H1 (cell line): ENCODE measurements around the gene DCAF8L2. TPM values are rescaled to one million over a fixed set of nuclear protein-coding genes. Genes with fewer than 3 reads are reported as not detected.

Source experiments
- CHD1 ChIP-seq: IDR thresholded peaks from 2 replicates; pipeline ENCODE4 v1.6.1; 2012; ENCODE audit warnings: low read depth, low read length, improper control_type of control experiment
- EGR1 ChIP-seq: IDR thresholded peaks from 2 replicates; pipeline ENCODE4 v1.6.1; 2011; ENCODE audit warnings: low read depth, low read length, borderline replicate concordance
- HDAC2 ChIP-seq, 2 experiments: fragments of 300-600 bp in 1 of 2; sonication (generic) in 1 of 2; IDR thresholded peaks; 2 replicates each; pipeline ENCODE4 v1.6.1; 2011 to 2012; ENCODE audit warnings: low read depth in 2 of 2, low read length in 2 of 2, mild to moderate bottlenecking in 2 of 2, moderate library complexity in 2 of 2, borderline replicate concordance in 1 of 2, inconsistent platforms in 1 of 2
- NRF1 ChIP-seq: IDR thresholded peaks from 2 replicates; pipeline ENCODE4 v1.6.1; 2011; ENCODE audit warnings: mild to moderate bottlenecking, low read depth, low read length, improper control_type of control experiment
- polyA plus RNA-seq, 7 experiments: library from polyadenylated mRNA; depleted of rRNA in 3 of 7; stranded (reverse) in 5 of 7; unstranded in 2 of 7; fragments of >200 nt in 5 of 7; fragments of 200-250 nt in 2 of 7; gene quantifications; 1 replicate in 5 of 7; 2 replicates in 1 of 7; 4 replicates in 1 of 7; pipeline versions ENCODE4 v1.2.1 to v1.2.3, GENCODE V29; 2011 to 2013; ENCODE audit warnings: missing spikeins in 2 of 7, mixed read lengths in 2 of 7
- total RNA-seq: library from RNA; stranded (reverse); fragmentation: NEBNext Ultra II Directional; extraction: Animal tissue kit (Norgen Biotek cat#: 25700); gene quantifications from 2 replicates; pipeline ENCODE4 v1.2.1, GENCODE V29; 2021

The DCAF8L2 gene
- total and polyA plus RNA-seq, 2 of the 8 experiments (the other 6 are each of a cell fraction or from before 2014, with no cell fraction given) = not detected

DNA sequence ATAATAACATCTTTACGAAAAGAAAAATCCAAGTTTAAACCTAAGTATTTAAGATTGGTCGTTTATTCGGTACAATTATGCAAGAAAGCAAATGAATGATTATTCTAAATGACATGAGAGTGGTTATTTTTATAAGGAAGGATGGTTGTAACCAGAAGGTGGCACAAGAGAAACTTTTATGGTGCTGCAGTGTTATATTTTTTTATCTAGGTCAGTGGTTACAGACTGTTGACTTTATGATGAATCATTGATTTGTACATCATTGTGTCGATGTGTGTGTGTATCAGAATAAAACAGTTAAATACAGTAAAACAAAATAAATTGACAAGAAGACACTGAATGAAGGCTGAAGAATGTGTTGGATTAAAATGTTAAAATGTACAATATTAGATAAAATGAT is 9.8 kb downstream of the DCAF8L2 start (continued):
- TF ChIP-seq CHD1 = no peak
- TF ChIP-seq NRF1 = no peak
- TF ChIP-seq EGR1 = no peak
- TF ChIP-seq HDAC2 (IDR thresholded peaks at IDR 0.05; ENCODE audit: borderline replicate concordance in 1 of 2, low read depth in 2 of 2, low read length in 2 of 2) = no peak
